ENCODE results near the gene NCMAP.

DNA sequence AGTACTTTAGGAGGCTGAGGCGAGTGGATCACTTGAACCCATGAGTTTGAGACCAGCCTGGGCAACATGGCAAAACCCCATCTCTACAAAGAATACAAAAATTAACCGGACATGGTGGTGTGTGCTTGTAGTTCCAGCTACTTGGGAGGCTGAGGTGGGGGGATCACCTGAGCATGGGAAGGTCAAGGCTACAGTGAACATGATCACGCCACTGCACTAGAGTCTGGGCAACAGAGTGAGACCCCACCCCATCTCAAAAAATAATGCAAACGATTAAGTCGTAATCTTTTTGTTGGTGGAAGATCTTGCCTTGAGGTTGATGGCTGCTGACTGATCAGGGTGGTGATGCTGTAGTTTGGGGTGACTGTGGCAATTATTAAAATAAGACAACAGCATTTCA lies 47.0 kb upstream of the NCMAP start:
- TF ChIP-seq GATA2 (IDR thresholded peaks at IDR 0.05; ENCODE audit: low read depth, low read length) (no peak), GATA3 (IDR thresholded peaks at IDR 0.05; ENCODE audit: low read depth, low read length) (no peak)

All from SH-SY5Y (cell line).